Measurements from ENCODE around the gene TMEM240.
A peak's percentile ranks its signal among the peaks of the same experiment; 100 is the strongest.
"Not testable (repeated sequence)": the region's sequence is repeated elsewhere in the genome, so short reads cannot be mapped to it uniquely, and the experiment has no call there.

TMEM240 gene

GRCh38 chr1:1556961-1557360 lies 16.5 kb upstream of the TMEM240 start:
- DNase-seq: not testable (repeated sequence)

- no peak for DNase-seq
These were observed 16.1 kb upstream of the TMEM240 start for GRCh38 chr1:1556505-1556904.

GRCh38 chr1:1554926-1555915 lies 14.8 kb upstream of the TMEM240 start:
- no peak for DNase-seq

- no peak for DNase-seq
These were observed 14.1 kb upstream of the TMEM240 start for GRCh38 chr1:1554550-1554925.

GRCh38 chr1:1553821-1554494 lies 13.5 kb upstream of the TMEM240 start:
- DNase-seq: no peak

- DNase-seq: no peak
These were observed 11.8 kb upstream of the TMEM240 start for GRCh38 chr1:1552263-1552639.

GRCh38 chr1:1551524-1552262 lies 11.3 kb upstream of the TMEM240 start:
- DNase-seq: no peak

- DNase-seq: peak in 1 of 2 experiments; percentile 4
These were observed 10.4 kb upstream of the TMEM240 start for GRCh38 chr1:1550591-1551432.

- no peak for DNase-seq
These were observed 9.7 kb upstream of the TMEM240 start for GRCh38 chr1:1550087-1550486.

GRCh38 chr1:1548591-1548990 lies 8.2 kb upstream of the TMEM240 start:
- no peak for DNase-seq

- no peak for DNase-seq
These were observed 7.1 kb upstream of the TMEM240 start for GRCh38 chr1:1547476-1547875.

GRCh38 chr1:1547011-1547410 lies 6.6 kb upstream of the TMEM240 start:
- no peak for DNase-seq

GRCh38 chr1:1545946-1546737 lies 5.7 kb upstream of the TMEM240 start:
- DNase-seq: no peak

- DNase-seq: no peak
These were observed 4.1 kb upstream of the TMEM240 start for GRCh38 chr1:1544544-1544943.

GRCh38 chr1:1543706-1544099 lies 3.3 kb upstream of the TMEM240 start:
- no peak for DNase-seq

GRCh38 chr1:1542766-1543705 lies 2.6 kb upstream of the TMEM240 start:
- DNase-seq: no peak

GRCh38 chr1:1541956-1542765 lies 1.7 kb upstream of the TMEM240 start:
- DNase-seq: no peak

GRCh38 chr1:1540818-1541628 lies 599 bp upstream of the TMEM240 start:
- DNase-seq: no peak
